GM19328 (cell line): ENCODE results near the gene FGF18.
"Not testable (repeated sequence)": the region's sequence is repeated elsewhere in the genome, so short reads cannot be mapped to it uniquely, and the experiment has no call there.

Source experiments
- ATAC-seq: cut with Tn5 transposase; IDR thresholded peaks from one replicate; pipeline ENCODE4 v1.9.1; 2021; ENCODE audit warnings: mild to moderate bottlenecking, moderate library complexity; ENCODE audit not compliant: unreplicated experiment

The FGF18 gene

GRCh38 chr5:171418982-171419687, at the start of gene FGF18:
FGF18 (plus strand) TSS chr5:171419647; CDS start chr5:171420200, 553 bp downstream.
- ATAC-seq, result peak; percentile 50

DNA sequence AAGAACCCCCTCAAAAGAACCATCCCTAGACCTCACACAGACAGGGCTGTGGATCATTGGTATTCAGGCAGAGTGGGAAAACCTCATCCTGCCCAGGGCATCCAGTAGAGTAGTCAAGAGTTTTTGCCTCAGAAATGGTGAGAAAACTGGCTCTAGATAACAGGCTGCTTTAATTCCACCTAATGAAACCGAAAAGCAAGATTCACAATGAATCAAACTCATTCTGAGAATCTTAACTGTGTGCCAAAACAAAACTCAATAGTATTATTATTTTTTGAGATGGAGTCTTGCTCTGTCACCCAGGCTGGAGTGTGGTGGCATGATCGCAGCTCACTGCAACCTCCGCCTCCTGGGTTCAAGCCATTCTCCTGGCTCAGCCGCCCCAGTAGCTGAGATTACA, 49.5 kb upstream of the FGF18 start:
- no peak for ATAC-seq

- ATAC-seq, result not testable (repeated sequence)
Observed at GRCh38 chr5:171370881-171371280, 48.6 kb upstream of the FGF18 start.

DNA sequence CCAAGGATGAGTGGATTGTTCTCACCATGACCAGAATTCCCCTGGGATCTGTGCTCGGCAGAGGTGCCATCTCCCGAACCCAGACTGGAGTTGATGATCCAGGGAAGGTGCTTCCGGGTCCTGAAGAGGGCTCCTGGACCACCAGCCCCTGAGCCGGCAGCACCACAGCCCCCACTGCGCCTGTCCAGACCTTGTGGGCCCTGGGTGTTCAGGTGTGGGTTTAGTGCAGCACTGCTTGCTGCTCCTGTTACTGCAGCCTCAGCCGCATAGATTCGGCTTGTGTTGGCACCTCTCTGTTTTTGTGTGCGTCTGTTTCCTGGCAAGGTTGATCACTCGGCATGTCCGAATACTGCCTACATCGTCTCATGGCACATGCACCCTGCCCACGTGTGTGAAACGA, 48.1 kb upstream of the FGF18 start:
- no peak for ATAC-seq

- no peak for ATAC-seq
Observed at GRCh38 chr5:171379961-171380360, 39.5 kb upstream of the FGF18 start.

DNA sequence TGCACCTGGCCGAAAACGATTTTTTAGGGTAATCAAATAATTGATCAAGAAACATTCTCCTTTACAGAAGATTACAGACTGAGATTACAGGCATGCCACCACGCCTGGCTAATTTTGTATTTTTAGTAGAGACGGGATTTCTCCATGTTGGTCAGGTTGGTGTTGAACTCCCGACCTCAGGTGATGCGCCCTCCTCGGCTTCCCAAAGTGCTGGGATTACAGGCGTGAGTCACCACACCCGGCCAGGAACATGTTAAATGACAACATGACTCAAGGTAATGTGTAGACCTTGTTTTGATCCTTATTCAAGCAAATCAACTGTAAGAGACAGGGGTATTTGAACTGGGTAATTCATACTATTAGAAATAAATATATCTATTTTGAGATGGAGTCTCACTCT, 35.0 kb upstream of the FGF18 start:
- ATAC-seq, result not testable (repeated sequence)

DNA sequence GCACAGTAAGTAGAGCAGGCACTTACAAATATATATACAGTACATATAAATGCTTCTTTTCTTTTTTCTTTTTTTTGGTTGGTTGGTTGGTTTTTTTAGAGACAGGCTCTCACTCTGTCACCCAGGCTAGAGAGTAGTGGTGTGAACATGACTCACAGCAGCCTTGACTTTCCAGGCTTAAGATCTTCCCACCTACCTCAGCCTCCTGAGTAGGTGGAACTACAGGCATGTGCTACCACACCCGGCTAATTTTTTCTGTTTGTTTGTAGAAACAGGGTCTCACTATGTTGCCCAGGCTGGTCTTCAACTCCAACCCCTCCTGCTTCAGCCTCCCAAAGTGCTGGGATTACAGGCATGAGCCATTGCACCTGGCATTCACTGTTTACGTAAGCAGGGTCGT, 34.4 kb upstream of the FGF18 start:
- not testable (repeated sequence) for ATAC-seq

DNA sequence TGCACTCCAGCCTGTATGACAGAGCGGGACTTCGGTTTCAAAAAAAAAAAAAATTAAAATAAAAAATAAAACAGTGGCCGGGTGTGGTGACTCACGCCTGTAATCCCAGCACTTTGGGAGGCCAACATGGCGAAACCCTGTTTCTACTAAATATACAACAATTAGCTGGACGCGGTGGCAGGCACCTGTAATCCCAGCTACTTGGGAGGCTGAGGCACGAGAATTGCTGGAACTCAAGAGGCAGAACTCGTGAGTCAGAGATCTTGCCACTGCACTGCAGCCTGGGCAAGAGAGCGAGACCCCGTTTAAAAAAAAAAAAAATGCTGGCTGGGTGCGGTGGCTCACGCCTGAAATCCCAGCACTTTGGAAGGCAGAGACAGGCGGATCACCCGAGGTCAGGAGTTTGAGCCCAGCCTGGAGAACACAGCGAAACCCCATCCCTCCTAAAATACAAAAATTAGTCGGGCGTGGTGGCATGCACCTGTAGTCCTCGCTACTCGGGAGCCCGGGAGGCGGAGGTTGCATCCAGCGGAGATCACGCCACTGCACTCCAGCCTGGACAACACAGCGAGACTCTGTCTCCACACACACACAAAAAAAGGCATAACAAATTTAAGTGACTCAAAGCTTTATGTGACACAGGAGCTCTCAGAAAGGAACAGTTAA, 33.3 kb upstream of the FGF18 start:
- ATAC-seq, result no peak

GRCh38 chr5:171386861-171387344, 32.5 kb upstream of the FGF18 start:
- no peak for ATAC-seq

DNA sequence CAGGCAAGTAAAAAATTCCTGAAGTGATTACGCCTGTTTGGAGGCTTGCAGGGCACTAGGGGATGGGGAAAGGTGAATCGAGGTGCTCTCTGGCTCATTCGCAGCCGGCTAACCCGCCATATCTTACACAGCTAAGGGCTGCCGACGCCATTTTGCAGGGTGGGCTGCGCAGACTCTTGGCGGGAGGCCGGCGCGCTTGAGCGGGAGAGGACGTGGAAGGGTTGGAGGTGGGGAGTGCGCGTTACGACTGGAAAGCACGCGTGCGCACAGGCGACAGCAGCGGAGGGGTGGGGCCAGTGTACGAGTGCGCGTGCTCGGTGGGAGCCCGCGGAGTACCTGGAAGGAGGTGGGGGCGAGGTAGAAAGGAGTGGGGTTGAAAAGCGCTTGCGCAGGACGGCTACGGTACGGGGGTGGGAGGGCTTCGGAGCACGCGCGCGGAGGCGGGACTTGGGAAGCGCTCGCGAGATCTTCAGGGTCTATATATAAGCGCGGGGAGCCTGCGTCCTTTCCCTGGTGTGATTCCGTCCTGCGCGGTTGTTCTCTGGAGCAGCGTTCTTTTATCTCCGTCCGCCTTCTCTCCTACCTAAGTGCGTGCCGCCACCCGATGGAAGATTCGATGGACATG, 32.0 kb upstream of the FGF18 start, which contains the start of gene NPM1:
Gene NPM1 (plus strand): TSS at position 505 of the 625 bp plus-strand sequence. CDS start 100 bp downstream, at position 605.
- ATAC-seq, result peak; percentile 76

- peak; percentile 39 for ATAC-seq
Observed at GRCh38 chr5:171387970-171388815, 31.3 kb upstream of the FGF18 start.

GRCh38 chr5:171388816-171389168, 30.7 kb upstream of the FGF18 start:
- ATAC-seq, result no peak

DNA sequence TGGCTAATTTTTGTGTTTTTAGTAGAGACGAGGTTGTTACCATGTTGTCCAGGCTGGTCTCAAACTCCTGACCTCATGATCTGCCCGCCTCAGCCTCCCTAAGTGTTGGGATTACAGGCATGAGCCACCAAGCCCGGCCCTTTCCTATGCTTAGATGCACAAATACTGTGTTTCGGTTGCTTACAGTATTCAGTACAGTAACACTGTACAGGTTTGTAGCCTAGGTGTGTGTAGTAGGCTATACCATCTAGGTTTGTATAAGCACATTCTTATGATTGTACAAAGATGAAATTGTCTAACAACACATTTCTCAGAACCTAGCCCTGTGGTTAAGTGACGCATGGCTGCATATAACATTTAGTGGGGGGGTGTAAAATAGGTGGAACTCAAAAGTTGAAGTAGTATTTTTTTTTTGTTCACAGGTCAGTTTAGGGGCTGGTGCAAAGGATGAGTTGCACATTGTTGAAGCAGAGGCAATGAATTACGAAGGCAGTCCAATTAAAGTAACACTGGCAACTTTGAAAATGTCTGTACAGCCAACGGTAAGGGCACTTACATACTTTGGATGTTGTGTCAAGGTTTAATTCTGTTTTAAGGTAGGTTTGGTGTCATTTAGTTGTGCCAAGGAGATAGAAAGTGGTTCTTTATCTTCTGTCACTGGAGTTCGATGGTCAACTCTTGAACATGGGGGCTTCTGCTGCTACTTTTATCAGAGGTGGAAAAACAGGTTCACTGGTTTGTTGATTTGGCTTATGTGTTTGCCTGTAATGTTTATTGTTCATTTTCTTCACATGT, 28.4 kb upstream of the FGF18 start:
- ATAC-seq, result no peak

DNA sequence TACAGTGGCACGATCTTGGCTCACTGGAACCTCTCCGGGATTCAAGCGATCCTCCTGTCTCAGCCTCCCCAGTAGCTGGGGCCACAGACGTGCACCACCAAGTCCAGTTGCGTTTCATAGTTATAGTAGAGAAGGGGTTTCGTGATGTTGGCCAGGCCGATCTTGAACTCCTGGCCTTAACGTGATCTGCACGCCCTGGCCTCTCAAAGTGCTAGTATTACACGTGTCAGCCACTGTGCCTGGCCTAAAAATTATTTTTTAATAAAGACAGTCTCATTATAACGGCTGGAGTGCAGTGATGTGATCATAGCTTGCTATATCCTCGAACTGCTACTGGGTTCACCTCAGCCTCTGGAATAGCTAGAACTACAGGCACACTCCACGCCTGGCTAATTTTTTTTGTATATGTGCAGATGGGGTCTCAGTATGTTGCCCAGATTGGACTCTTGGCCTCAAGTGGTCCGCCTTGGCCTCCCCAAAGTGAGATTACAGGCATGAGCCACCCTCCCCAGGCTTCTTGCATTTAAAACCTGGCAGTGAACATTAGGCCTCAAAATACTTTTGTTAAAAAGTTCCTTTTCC, 27.4 kb upstream of the FGF18 start:
- ATAC-seq, result no peak

DNA sequence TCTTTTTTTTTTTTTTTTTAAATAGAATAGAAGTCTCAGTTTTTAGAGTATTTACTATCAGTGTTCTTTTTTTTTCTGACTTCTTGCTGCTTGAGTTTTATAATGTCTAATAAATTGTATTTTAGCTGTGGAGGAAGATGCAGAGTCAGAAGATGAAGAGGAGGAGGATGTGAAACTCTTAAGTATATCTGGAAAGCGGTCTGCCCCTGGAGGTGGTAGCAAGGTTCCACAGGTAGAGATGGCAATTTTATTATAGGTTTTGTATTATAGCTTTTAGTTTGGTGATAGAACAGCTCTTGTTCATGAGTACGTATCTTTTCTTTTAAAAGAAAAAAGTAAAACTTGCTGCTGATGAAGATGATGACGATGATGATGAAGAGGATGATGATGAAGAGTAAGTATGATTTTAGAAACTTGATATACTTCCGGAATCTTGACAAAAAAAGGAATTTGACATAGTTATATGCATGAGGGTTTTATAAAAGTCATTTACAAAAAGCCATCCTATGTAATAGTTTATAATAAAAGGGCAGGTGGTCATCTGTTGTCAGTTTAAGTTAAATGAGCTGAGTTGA, 26.8 kb upstream of the FGF18 start:
- no peak for ATAC-seq

GRCh38 chr5:171395042-171395441, 24.4 kb upstream of the FGF18 start:
- ATAC-seq, result no peak

DNA sequence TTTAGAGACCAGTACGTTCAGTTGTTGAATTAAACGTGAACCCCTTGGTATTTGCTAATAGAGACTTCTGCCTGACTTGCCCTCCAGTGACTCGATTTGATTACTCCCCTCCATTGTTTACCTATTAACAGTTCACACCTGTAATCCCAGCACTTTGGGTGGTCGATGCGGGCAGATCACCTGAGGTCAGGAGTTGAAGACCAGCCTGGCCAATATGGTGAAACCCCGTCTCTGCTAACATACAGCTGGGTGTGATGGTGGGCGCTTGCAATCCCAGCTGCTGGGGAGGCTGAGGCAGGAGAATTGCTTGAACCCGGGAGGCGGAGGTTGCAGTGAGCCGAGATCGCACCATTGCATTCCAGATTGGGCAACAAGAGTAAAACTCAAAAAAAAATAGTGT, 22.9 kb upstream of the FGF18 start:
- ATAC-seq, result not testable (repeated sequence)

GRCh38 chr5:171397190-171397589, 22.3 kb upstream of the FGF18 start:
- ATAC-seq, result no peak

DNA sequence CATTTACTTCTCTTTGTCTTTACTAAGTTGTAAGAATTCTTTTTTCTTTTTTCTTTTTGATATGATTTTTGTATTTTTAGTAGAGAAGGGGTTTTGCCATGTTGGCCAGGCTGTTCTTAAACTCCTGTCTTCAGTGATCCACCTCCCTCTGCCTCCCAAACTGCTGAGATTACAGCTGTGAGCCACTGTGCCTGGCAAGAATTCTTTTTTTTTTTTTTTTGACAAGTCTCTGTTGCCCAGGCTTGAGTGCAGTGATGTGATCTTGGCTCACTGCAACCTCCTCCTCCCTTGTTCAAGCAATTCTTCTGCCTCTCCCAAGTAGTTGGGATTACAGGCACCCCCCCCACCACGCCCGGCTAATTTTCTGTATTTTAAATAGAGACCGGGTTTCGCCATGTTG, 21.8 kb upstream of the FGF18 start:
- ATAC-seq, result no peak
